Fibroblast of villous mesenchyme (primary cell): Measurements from ENCODE around the gene KCNT1. TPM values are rescaled to one million over a fixed set of nuclear protein-coding genes. Genes with fewer than 3 reads are reported as not detected.

ENCODE experiments used
- DNase-seq: peaks from one replicate; pipeline ENCODE4 v3.0.0-alpha.2; 2010; ENCODE audit warnings: low read depth
- H3K4me3 ChIP-seq: 2 replicates; pipeline ENCODE4 v1.5.1; 2011; ENCODE audit warnings: low read depth, mild to moderate bottlenecking, low read length
- total RNA-seq: library from RNA; depleted of rRNA; stranded (reverse); fragments of >200 nt; gene quantifications from 2 replicates; pipeline ENCODE4 v1.2.3, GENCODE V29; 2012
- TF ChIP-seq, protein P1 (sequence below): IDR thresholded peaks from 2 replicates; pipeline ENCODE4 v1.5.1; 2012; ENCODE audit warnings: low read depth, mild to moderate bottlenecking, low read length; ENCODE audit not compliant: insufficient read depth

KCNT1 gene
- total RNA-seq, 1 donor = not detected

- H3K4me3 ChIP-seq = no peak overlapping the region
- TF ChIP-seq, protein P1, sequence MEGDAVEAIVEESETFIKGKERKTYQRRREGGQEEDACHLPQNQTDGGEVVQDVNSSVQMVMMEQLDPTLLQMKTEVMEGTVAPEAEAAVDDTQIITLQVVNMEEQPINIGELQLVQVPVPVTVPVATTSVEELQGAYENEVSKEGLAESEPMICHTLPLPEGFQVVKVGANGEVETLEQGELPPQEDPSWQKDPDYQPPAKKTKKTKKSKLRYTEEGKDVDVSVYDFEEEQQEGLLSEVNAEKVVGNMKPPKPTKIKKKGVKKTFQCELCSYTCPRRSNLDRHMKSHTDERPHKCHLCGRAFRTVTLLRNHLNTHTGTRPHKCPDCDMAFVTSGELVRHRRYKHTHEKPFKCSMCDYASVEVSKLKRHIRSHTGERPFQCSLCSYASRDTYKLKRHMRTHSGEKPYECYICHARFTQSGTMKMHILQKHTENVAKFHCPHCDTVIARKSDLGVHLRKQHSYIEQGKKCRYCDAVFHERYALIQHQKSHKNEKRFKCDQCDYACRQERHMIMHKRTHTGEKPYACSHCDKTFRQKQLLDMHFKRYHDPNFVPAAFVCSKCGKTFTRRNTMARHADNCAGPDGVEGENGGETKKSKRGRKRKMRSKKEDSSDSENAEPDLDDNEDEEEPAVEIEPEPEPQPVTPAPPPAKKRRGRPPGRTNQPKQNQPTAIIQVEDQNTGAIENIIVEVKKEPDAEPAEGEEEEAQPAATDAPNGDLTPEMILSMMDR = no peak
- DNase-seq = no peak
These were observed 28.0 kb upstream of the KCNT1 start for GRCh38 chr9:135673941-135674340.

- TF ChIP-seq, protein P1 = no peak
- no peak for DNase-seq
- H3K4me3 ChIP-seq = no peak overlapping the region
These were observed 27.0 kb upstream of the KCNT1 start for GRCh38 chr9:135674977-135675376.

GRCh38 chr9:135676891-135677290 lies 25.1 kb upstream of the KCNT1 start:
- TF ChIP-seq, protein P1 = no peak
- no peak for DNase-seq
- no peak overlapping the region for H3K4me3 ChIP-seq

DNA sequence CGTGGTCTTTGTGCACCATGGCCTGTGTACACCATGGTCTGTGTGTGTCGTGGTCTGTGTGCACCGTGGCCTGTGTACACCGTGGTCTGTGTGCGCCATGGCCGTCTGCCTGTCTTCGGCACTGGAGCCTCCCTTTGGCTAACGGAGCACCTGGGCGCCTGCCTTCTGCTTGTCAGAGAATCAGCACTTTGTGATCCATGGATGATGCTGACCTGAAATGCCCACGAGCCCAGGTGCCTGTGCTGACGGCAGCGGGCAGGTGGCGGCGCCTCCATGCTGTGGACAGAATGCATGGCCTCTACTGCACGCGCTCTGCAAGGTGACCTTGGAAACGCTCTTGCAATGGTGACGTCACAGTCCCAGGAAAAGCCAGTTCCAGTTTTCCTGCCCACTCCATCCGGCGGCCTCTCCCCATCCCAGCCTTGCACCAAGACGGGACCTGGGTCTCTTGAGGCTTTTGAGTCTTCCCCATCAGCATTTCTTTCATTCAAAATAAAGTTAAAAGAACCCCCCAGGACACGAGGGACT lies 24.3 kb upstream of the KCNT1 start:
- TF ChIP-seq, protein P1 = no peak
- no peak for DNase-seq
- no peak overlapping the region for H3K4me3 ChIP-seq

- TF ChIP-seq, protein P1 = no peak
- no peak for DNase-seq
- H3K4me3 ChIP-seq = no peak overlapping the region
These were observed 23.6 kb upstream of the KCNT1 start for GRCh38 chr9:135678236-135679017.

- H3K4me3 ChIP-seq = no peak overlapping the region
- DNase-seq = no peak
- TF ChIP-seq, protein P1 = no peak
These were observed 21.9 kb upstream of the KCNT1 start for GRCh38 chr9:135680056-135680455.
